ENCODE data around the gene HNRNPAB. TPM values are rescaled to one million over a fixed set of nuclear protein-coding genes. Genes with fewer than 3 reads are reported as not detected.
A peak's percentile ranks its signal among the peaks of the same experiment; 100 is the strongest.

Gene HNRNPAB
- total and polyA plus RNA-seq, 5 donors from 2014 or later, result 63.1 to 79.5 (median 65.7) TPM

- Mint-ChIP-seq H3K4me3 (no peak overlapping the region), H3K9me3 (no peaks in the 10 kb centered on the region), H3K36me3 (peaks cover 22% of the 10 kb centered on the region), H3K27me3 (no peaks in the 10 kb centered on the region), H3K27ac (peak overlapping the region in 2 of 3 donors; percentile 74 to 78), H3K4me1 (peaks cover 27 to 40% (median 36%) of the 10 kb centered on the region in 4 donors)
- Histone ChIP-seq H3K36me3 (ENCODE audit: control insufficient read depth, insufficient read depth, low read length) (peaks cover 27% of the 10 kb centered on the region), H3K4me1 (ENCODE audit: control insufficient read depth, insufficient read depth, low read length, poor library complexity, severe bottlenecking) (peaks cover 2% of the 10 kb centered on the region), H3K4me3 (ENCODE audit: low read depth, low read length) (no peak overlapping the region), H3K27ac (ENCODE audit: insufficient read depth, low read length, poor library complexity, severe bottlenecking) (peak overlapping the region; percentile 18), H3K9me3 (ENCODE audit: control insufficient read depth in 2 of 2, low read length in 2 of 2) (no peaks in the 10 kb centered on the region), H3K27me3 (ENCODE audit: control insufficient read depth, insufficient read depth, low read length) (no peaks in the 10 kb centered on the region)
- ATAC-seq (ENCODE audit: low read depth in 2 of 2), result no peak
- DNase-seq, result no peak
Observed at GRCh38 chr5:178221853-178222252, 17.5 kb downstream of the HNRNPAB start.

GRCh38 chr5:178222292-178222691, 18.0 kb downstream of the HNRNPAB start:
- DNase-seq (no peak), ATAC-seq (ENCODE audit: low read depth in 2 of 2) (no peak)
- peaks cover 2% of the 10 kb centered on the region for H3K4me1 ChIP-seq (ENCODE audit: control insufficient read depth, insufficient read depth, low read length, poor library complexity, severe bottlenecking)
- no peak overlapping the region for H3K4me3 Mint-ChIP-seq
- H3K9me3 Mint-ChIP-seq, result no peaks in the 10 kb centered on the region
- no peaks in the 10 kb centered on the region for H3K27me3 ChIP-seq (ENCODE audit: control insufficient read depth, insufficient read depth, low read length)
- H3K27ac Mint-ChIP-seq, result no peak overlapping the region
- no peak overlapping the region for H3K27ac ChIP-seq (ENCODE audit: insufficient read depth, low read length, poor library complexity, severe bottlenecking)
- H3K36me3 ChIP-seq (ENCODE audit: control insufficient read depth, insufficient read depth, low read length), result peaks cover 29% of the 10 kb centered on the region
- H3K9me3 ChIP-seq (ENCODE audit: control insufficient read depth in 2 of 2, low read length in 2 of 2), result no peaks in the 10 kb centered on the region
- no peak overlapping the region for H3K4me3 ChIP-seq (ENCODE audit: low read depth, low read length)
- H3K36me3 Mint-ChIP-seq, result peaks cover 24% of the 10 kb centered on the region
- H3K4me1 Mint-ChIP-seq, result peaks cover 29 to 45% (median 38%) of the 10 kb centered on the region in 4 donors
- no peaks in the 10 kb centered on the region for H3K27me3 Mint-ChIP-seq

- Mint-ChIP-seq H3K27me3 (no peaks in the 10 kb centered on the region), H3K36me3 (peaks cover 33% of the 10 kb centered on the region), H3K4me1 (peaks cover 37 to 54% (median 43%) of the 10 kb centered on the region in 4 donors), H3K4me3 (no peak overlapping the region), H3K9me3 (no peaks in the 10 kb centered on the region), H3K27ac (peak overlapping the region; percentile 36 to 70 (median 65))
- ATAC-seq (ENCODE audit: low read depth in 2 of 2) (no peak), DNase-seq (no peak)
- Histone ChIP-seq H3K4me1 (ENCODE audit: control insufficient read depth, insufficient read depth, low read length, poor library complexity, severe bottlenecking) (peaks cover 2% of the 10 kb centered on the region), H3K27me3 (ENCODE audit: control insufficient read depth, insufficient read depth, low read length) (no peaks in the 10 kb centered on the region), H3K27ac (ENCODE audit: insufficient read depth, low read length, poor library complexity, severe bottlenecking) (no peak overlapping the region), H3K9me3 (ENCODE audit: control insufficient read depth in 2 of 2, low read length in 2 of 2) (no peaks in the 10 kb centered on the region), H3K36me3 (ENCODE audit: control insufficient read depth, insufficient read depth, low read length) (peaks cover 39% of the 10 kb centered on the region), H3K4me3 (ENCODE audit: low read depth, low read length) (no peak overlapping the region)
Observed at GRCh38 chr5:178223196-178223773, 19.0 kb downstream of the HNRNPAB start.

GRCh38 chr5:178223828-178224335, 19.5 kb downstream of the HNRNPAB start:
- no peak overlapping the region for H3K27ac ChIP-seq (ENCODE audit: insufficient read depth, low read length, poor library complexity, severe bottlenecking)
- H3K27ac Mint-ChIP-seq, result peak overlapping the region; percentile 36 to 84 (median 65)
- H3K36me3 ChIP-seq (ENCODE audit: control insufficient read depth, insufficient read depth, low read length), result peaks cover 40% of the 10 kb centered on the region
- no peaks in the 10 kb centered on the region for H3K27me3 Mint-ChIP-seq
- peaks cover 35 to 58% (median 41%) of the 10 kb centered on the region in 4 donors for H3K4me1 Mint-ChIP-seq
- no peaks in the 10 kb centered on the region for H3K27me3 ChIP-seq (ENCODE audit: control insufficient read depth, insufficient read depth, low read length)
- DNase-seq (no peak), ATAC-seq (ENCODE audit: low read depth in 2 of 2) (no peak)
- peaks cover 2% of the 10 kb centered on the region for H3K4me1 ChIP-seq (ENCODE audit: control insufficient read depth, insufficient read depth, low read length, poor library complexity, severe bottlenecking)
- H3K4me3 ChIP-seq (ENCODE audit: low read depth, low read length), result no peak overlapping the region
- H3K9me3 ChIP-seq (ENCODE audit: control insufficient read depth in 2 of 2, low read length in 2 of 2), result no peaks in the 10 kb centered on the region
- H3K4me3 Mint-ChIP-seq, result peak overlapping the region in 1 of 4 donors; percentile 43
- H3K36me3 Mint-ChIP-seq, result peaks cover 37% of the 10 kb centered on the region
- H3K9me3 Mint-ChIP-seq, result no peaks in the 10 kb centered on the region

DNA sequence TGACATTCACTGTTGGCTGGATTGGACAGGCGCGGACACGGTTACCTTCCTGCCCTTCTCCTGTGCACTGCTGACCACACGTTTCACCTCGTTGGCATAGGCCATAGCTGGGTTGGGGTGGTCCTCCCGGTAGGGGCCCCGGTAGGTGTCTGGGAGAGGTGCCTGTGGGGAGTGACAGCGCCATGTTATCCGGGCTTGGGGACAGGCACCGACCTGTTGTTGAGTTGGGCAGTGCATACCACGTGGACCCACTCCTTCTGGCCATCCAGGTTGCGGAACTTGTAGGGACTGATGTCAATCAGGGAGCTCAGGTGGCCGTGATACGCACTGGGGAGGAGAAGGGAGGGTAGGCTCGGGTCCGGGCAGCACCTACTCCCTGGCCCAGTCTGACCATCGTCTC, 20.1 kb downstream of the HNRNPAB start:
- no peak overlapping the region for H3K4me3 ChIP-seq (ENCODE audit: low read depth, low read length)
- peak overlapping the region in 1 of 3 donors; percentile 84 for H3K27ac Mint-ChIP-seq

DNA sequence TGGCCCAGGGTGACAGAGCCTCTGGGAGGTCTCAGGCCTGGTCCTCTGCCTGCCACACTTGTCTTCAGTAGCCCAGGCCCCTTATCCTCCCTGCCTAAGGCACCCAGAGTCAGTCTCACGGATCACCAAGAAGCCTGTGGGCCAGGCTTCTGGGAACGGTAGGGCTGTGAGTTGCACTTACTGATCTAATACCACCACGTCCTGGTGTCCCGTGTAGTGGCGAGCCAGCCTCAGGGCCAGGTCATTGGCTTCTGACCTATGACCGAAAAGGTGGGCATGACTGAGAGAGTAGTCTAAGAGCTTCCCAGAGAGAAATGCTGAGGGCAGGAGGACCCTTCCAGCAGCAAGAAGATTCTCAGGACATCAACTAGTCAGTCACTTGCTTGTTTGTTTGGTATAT, 20.8 kb downstream of the HNRNPAB start:
- no peaks in the 10 kb centered on the region for H3K27me3 ChIP-seq (ENCODE audit: control insufficient read depth, insufficient read depth, low read length)
- no peak overlapping the region for H3K4me3 ChIP-seq (ENCODE audit: low read depth, low read length)
- Mint-ChIP-seq H3K27ac (peak overlapping the region in 1 of 3 donors; percentile 65), H3K9me3 (no peaks in the 10 kb centered on the region), H3K27me3 (no peaks in the 10 kb centered on the region), H3K4me1 (peaks cover 32 to 66% (median 45%) of the 10 kb centered on the region in 4 donors), H3K4me3 (peak overlapping the region in 2 of 4 donors; percentile 54 to 82), H3K36me3 (peaks cover 44% of the 10 kb centered on the region)
- DNase-seq (no peak), ATAC-seq (ENCODE audit: low read depth in 2 of 2) (no peak)
- peaks cover 11% of the 10 kb centered on the region for H3K4me1 ChIP-seq (ENCODE audit: control insufficient read depth, insufficient read depth, low read length, poor library complexity, severe bottlenecking)
- peaks cover 48% of the 10 kb centered on the region for H3K36me3 ChIP-seq (ENCODE audit: control insufficient read depth, insufficient read depth, low read length)
- H3K27ac ChIP-seq (ENCODE audit: insufficient read depth, low read length, poor library complexity, severe bottlenecking), result no peak overlapping the region
- H3K9me3 ChIP-seq (ENCODE audit: control insufficient read depth in 2 of 2, low read length in 2 of 2), result no peaks in the 10 kb centered on the region

More for the DNA sequence above, 20.1 kb downstream of the HNRNPAB start:
- Histone ChIP-seq H3K9me3 (ENCODE audit: control insufficient read depth in 2 of 2, low read length in 2 of 2) (no peaks in the 10 kb centered on the region), H3K4me1 (ENCODE audit: control insufficient read depth, insufficient read depth, low read length, poor library complexity, severe bottlenecking) (peaks cover 3% of the 10 kb centered on the region), H3K36me3 (ENCODE audit: control insufficient read depth, insufficient read depth, low read length) (peaks cover 40% of the 10 kb centered on the region), H3K27ac (ENCODE audit: insufficient read depth, low read length, poor library complexity, severe bottlenecking) (no peak overlapping the region), H3K27me3 (ENCODE audit: control insufficient read depth, insufficient read depth, low read length) (no peaks in the 10 kb centered on the region)
- no peaks in the 10 kb centered on the region for H3K27me3 Mint-ChIP-seq
- peaks cover 40% of the 10 kb centered on the region for H3K36me3 Mint-ChIP-seq
- peak overlapping the region in 1 of 4 donors; percentile 43 for H3K4me3 Mint-ChIP-seq
- no peaks in the 10 kb centered on the region for H3K9me3 Mint-ChIP-seq
- peaks cover 32 to 59% (median 44%) of the 10 kb centered on the region in 4 donors for H3K4me1 Mint-ChIP-seq
- DNase-seq (no peak), ATAC-seq (ENCODE audit: low read depth in 2 of 2) (no peak)

- no peaks in the 10 kb centered on the region for H3K9me3 ChIP-seq (ENCODE audit: control insufficient read depth in 2 of 2, low read length in 2 of 2)
- H3K4me1 ChIP-seq (ENCODE audit: control insufficient read depth, insufficient read depth, low read length, poor library complexity, severe bottlenecking), result peaks cover 30% of the 10 kb centered on the region
- H3K27me3 Mint-ChIP-seq, result no peaks in the 10 kb centered on the region
- H3K27ac Mint-ChIP-seq, result peak overlapping the region in 1 of 3 donors; percentile 82
- no peaks in the 10 kb centered on the region for H3K9me3 Mint-ChIP-seq
- H3K4me3 ChIP-seq (ENCODE audit: low read depth, low read length), result no peak overlapping the region
- H3K36me3 ChIP-seq (ENCODE audit: control insufficient read depth, insufficient read depth, low read length), result peaks cover 51% of the 10 kb centered on the region
- peaks cover 46% of the 10 kb centered on the region for H3K36me3 Mint-ChIP-seq
- H3K27me3 ChIP-seq (ENCODE audit: control insufficient read depth, insufficient read depth, low read length), result no peaks in the 10 kb centered on the region
- H3K4me3 Mint-ChIP-seq, result peak overlapping the region in 2 of 4 donors; percentile 33 to 87
- no peak for ATAC-seq (ENCODE audit: low read depth in 2 of 2)
- H3K4me1 Mint-ChIP-seq, result peaks cover 15 to 66% (median 44%) of the 10 kb centered on the region in 4 donors
- H3K27ac ChIP-seq (ENCODE audit: insufficient read depth, low read length, poor library complexity, severe bottlenecking), result no peak overlapping the region
- DNase-seq, result no peak
Observed at GRCh38 chr5:178227138-178227659, 22.9 kb downstream of the HNRNPAB start.

Data from CD4-positive, CD25-positive, alpha-beta regulatory T cell (primary cell).